Hepatocyte (in vitro differentiated cells): Measurements from ENCODE around the gene HOXB6.
A peak's percentile ranks its signal among the peaks of the same experiment; 100 is the strongest.

Source experiments
- EZH2 ChIP-seq: fragments of 200-600 bp; sonication (generic); IDR thresholded peaks from 2 replicates; pipeline ENCODE4 v1.6.1; 2016; ENCODE audit warnings: antibody characterized with exemption, mild to moderate bottlenecking, borderline replicate concordance
- TF ChIP-seq, protein P1 (sequence below): fragments of 200-600 bp; sonication (generic); IDR thresholded peaks from 2 replicates; pipeline ENCODE4 v1.5.1; 2016; ENCODE audit warnings: antibody characterized with exemption, mild to moderate bottlenecking; ENCODE audit not compliant: poor library complexity

DNA sequence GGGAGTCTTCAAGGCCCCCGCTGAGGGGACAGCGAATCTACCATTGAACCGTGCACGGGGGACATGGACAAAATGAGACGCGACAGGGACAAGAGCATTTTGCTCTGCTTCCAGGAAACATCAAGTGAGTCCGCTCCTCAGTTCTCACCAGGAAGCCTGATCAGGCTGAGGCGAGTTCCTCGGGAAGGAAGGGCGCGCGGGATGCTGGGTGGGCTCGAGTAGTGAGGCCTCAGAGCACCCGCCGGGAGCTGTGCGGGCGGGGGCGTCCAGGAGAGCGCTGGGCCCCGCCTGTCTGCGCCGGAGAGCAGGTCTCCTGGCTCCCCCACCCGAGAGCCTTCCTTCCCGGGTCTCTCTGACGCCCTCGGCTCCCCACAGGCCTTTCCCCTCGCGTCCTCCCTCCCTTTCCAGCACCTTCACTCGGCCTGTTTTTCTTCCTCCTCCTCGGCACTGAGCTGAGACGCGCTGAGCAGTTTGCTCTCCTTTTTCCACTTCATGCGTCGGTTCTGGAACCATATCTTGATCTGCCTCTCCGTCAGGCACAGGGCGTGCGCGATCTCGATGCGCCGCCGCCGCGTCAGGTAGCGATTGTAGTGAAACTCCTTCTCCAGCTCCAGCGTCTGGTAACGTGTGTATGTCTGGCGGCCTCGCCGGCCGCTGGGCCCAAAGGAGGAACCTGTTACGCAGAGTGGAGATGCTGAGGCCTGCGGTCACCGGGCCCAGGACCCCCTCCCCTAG, 8.6 kb downstream of the HOXB6 start:
- TF ChIP-seq, protein P1, sequence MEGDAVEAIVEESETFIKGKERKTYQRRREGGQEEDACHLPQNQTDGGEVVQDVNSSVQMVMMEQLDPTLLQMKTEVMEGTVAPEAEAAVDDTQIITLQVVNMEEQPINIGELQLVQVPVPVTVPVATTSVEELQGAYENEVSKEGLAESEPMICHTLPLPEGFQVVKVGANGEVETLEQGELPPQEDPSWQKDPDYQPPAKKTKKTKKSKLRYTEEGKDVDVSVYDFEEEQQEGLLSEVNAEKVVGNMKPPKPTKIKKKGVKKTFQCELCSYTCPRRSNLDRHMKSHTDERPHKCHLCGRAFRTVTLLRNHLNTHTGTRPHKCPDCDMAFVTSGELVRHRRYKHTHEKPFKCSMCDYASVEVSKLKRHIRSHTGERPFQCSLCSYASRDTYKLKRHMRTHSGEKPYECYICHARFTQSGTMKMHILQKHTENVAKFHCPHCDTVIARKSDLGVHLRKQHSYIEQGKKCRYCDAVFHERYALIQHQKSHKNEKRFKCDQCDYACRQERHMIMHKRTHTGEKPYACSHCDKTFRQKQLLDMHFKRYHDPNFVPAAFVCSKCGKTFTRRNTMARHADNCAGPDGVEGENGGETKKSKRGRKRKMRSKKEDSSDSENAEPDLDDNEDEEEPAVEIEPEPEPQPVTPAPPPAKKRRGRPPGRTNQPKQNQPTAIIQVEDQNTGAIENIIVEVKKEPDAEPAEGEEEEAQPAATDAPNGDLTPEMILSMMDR = no peak
- peak; percentile 47 for TF ChIP-seq EZH2
